Activated T-cell treated with anti-CD3 and anti-CD28 coated beads for 48 hours (primary cell): Measurements from ENCODE around the gene SLC31A2.
"Not testable (repeated sequence)": the region's sequence is repeated elsewhere in the genome, so short reads cannot be mapped to it uniquely, and the experiment has no call there.

Source experiments
- DNase-seq: peaks from one replicate; pipeline ENCODE4 v3.0.0-alpha.2; 2020; ENCODE audit warnings: low read depth

Gene SLC31A2

GRCh38 chr9:113150670-113151611 lies at the start of gene SLC31A2:
Gene SLC31A2, plus strand, starts transcription at chr9:113151007. Its CDS starts 68 bp downstream, at chr9:113151075.
- DNase-seq, result peak; percentile 90

- not testable (repeated sequence) for DNase-seq
Observed at GRCh38 chr9:113105345-113105744, 45.5 kb upstream of the SLC31A2 start.

GRCh38 chr9:113111065-113111951 lies 39.5 kb upstream of the SLC31A2 start:
- not testable (repeated sequence) for DNase-seq

GRCh38 chr9:113112706-113113510 lies 37.9 kb upstream of the SLC31A2 start:
- not testable (repeated sequence) for DNase-seq

GRCh38 chr9:113118829-113119228 lies 32.0 kb upstream of the SLC31A2 start:
- not testable (repeated sequence) for DNase-seq

GRCh38 chr9:113125386-113126035 lies 25.3 kb upstream of the SLC31A2 start:
- DNase-seq, result no peak

GRCh38 chr9:113129466-113129865 lies 21.3 kb upstream of the SLC31A2 start:
- no peak for DNase-seq

- DNase-seq, result no peak
Observed at GRCh38 chr9:113129884-113130283, 20.9 kb upstream of the SLC31A2 start.

- no peak for DNase-seq
Observed at GRCh38 chr9:113131689-113132151, 19.1 kb upstream of the SLC31A2 start.

GRCh38 chr9:113137196-113138168 lies 13.3 kb upstream of the SLC31A2 start:
- DNase-seq, result no peak

- DNase-seq, result no peak
Observed at GRCh38 chr9:113138760-113139159, 12.0 kb upstream of the SLC31A2 start.

GRCh38 chr9:113139225-113139829 lies 11.5 kb upstream of the SLC31A2 start:
- DNase-seq, result no peak

GRCh38 chr9:113139953-113140352 lies 10.9 kb upstream of the SLC31A2 start:
- no peak for DNase-seq

- DNase-seq, result not testable (repeated sequence)
Observed at GRCh38 chr9:113140896-113141295, 9.9 kb upstream of the SLC31A2 start.

- no peak for DNase-seq
Observed at GRCh38 chr9:113143432-113144227, 7.2 kb upstream of the SLC31A2 start.

- no peak for DNase-seq
Observed at GRCh38 chr9:113148372-113148705, 2.5 kb upstream of the SLC31A2 start.

GRCh38 chr9:113148781-113149510 lies 1.9 kb upstream of the SLC31A2 start:
- DNase-seq, result no peak

GRCh38 chr9:113149561-113149960 lies 1.2 kb upstream of the SLC31A2 start:
- DNase-seq, result not testable (repeated sequence)
